Erythroblast (primary cell): ENCODE measurements around the gene ADI1.

Source experiments
- GATA1 ChIP-seq: IDR thresholded peaks from 2 replicates; pipeline ENCODE4 v1.6.1; 2011; ENCODE audit warnings: low read depth, mild to moderate bottlenecking, control low read depth, low read length, moderate library complexity
- POLR2A ChIP-seq: IDR thresholded peaks from 2 replicates; pipeline ENCODE4 v1.6.1; 2011; ENCODE audit warnings: mild to moderate bottlenecking, low read length

GRCh38 chr2:3463186-3463835, 56.0 kb downstream of the ADI1 start:
- no peak for TF ChIP-seq POLR2A
- no peak for TF ChIP-seq GATA1
